ENCODE measurements around the gene AGFG2. TPM values are rescaled to one million over a fixed set of nuclear protein-coding genes. Genes with fewer than 3 reads are reported as not detected.

AGFG2 gene
- total and polyA plus RNA-seq, 7 donors: 17.5 to 33.0 (median 28.8) TPM

DNA sequence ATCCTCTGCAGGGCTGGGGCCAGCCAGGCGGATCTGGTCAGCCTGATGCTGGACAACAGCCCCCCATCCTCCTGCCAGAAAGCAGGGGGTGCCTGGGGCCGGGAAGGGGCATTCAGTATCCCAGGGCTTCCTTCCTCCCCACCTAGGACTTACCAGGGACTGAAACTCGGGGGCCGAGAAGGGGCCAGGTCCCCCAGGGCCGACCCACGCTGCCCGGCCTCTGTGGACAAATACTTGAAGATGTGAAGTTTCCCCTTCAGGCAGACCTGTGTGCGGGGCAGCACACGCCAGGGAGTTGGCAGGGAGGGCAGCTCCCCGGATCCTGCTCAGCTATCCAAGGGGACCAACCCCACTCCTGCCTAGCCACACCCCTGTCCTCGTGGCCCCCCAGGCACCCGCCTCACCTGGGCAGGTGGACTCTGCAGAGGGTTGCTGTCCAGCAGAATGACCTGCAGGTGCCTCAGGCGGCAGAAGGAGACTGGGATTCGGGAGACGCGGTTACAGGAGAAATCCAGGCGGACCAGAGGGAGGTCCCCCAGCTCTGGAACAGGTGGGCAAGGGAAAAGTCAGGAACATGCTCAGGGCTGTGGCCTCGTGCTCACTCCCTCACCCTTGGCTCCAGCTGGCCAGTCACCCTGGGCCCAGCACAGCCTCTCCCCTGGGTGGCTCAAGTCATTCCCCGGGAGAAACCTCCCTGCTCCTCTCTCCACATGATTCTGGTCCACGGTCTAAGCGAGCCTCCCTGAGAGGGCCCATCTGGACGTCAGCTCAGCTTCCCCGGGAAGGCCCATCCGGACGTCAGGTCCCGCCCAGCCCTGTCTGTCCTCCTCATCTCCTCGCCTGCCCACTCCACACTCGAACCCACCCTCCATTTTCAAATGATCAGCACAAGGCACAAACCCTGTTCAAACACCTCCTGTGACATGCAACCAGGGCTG is 39.5 kb downstream of the AGFG2 start:
- intact Hi-C loops (cut with DNase I): no loop called here
- DNase-seq: peak; percentile 58

DNA sequence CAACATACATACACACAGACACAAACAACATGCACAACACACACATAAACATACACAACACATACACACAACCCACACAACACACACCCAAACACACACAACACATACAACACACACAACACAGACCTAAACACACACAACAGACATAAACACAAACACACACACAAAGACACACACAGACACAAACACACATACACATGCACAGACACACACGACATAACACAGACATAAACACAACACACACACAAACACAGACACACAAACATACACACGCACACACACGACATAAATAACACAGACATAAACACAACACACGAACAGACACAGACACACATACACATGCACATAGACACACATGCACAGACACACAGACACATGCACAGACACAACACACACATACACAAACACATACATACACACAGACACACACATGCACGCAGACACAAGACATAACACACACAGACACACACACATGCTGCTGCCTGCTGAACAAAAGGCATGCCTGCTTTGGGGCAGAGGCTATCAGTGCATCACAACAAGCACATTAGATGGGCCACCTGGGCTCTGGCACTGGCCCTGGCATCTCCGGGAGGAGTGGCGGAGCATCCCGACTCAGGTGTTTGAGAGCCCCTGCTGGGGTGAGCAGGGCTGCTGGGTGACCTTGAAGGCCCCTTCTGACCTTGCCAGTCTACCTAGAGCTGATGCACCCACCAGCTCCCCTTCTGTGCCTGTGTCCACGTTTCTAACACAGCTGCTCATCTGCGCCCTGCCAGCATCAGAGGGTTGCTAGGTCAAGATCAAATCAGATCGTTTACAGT is 41.7 kb downstream of the AGFG2 start:
- intact Hi-C loops (cut with DNase I): loop anchor here (10.0 kb wide), 1 partner anchor 274 kb away; the partner anchor contains the start of gene SLC12A9
- Histone ChIP-seq H3K27me3 (no peaks in the 10 kb centered on the region), H3K27ac (no peak overlapping the region), H3K4me3 (no peak overlapping the region), H3K4me1 (peaks cover 0 to 33% (median 28%) of the 10 kb centered on the region in 4 donors), H3K9me3 (no peaks in the 10 kb centered on the region), H3K36me3 (peaks cover 50 to 74% (median 56%) of the 10 kb centered on the region in 4 donors)
- 86 to 90% methylated on average over 11 of the region's 11 CpGs for WGBS, 2 donors
- DNase-seq: no peak
- TF ChIP-seq POLR2AphosphoS5 (IDR thresholded peaks at IDR 0.05) (no peak), POLR2A (IDR thresholded peaks at IDR 0.05) (no peak), EP300 (IDR thresholded peaks at IDR 0.05) (no peak)
- TF ChIP-seq, protein P1, sequence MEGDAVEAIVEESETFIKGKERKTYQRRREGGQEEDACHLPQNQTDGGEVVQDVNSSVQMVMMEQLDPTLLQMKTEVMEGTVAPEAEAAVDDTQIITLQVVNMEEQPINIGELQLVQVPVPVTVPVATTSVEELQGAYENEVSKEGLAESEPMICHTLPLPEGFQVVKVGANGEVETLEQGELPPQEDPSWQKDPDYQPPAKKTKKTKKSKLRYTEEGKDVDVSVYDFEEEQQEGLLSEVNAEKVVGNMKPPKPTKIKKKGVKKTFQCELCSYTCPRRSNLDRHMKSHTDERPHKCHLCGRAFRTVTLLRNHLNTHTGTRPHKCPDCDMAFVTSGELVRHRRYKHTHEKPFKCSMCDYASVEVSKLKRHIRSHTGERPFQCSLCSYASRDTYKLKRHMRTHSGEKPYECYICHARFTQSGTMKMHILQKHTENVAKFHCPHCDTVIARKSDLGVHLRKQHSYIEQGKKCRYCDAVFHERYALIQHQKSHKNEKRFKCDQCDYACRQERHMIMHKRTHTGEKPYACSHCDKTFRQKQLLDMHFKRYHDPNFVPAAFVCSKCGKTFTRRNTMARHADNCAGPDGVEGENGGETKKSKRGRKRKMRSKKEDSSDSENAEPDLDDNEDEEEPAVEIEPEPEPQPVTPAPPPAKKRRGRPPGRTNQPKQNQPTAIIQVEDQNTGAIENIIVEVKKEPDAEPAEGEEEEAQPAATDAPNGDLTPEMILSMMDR (IDR thresholded peaks at IDR 0.05): no peak

More for the DNA sequence above, 39.5 kb downstream of the AGFG2 start:
- Histone ChIP-seq H3K9me3 (no peaks in the 10 kb centered on the region), H3K4me1 (peaks cover 0 to 13% (median 9%) of the 10 kb centered on the region in 4 donors), H3K27me3 (peaks cover 0 to 18% (median 0%) of the 10 kb centered on the region in 3 donors), H3K4me3 (no peak overlapping the region), H3K27ac (no peak overlapping the region), H3K36me3 (peaks cover 51 to 93% (median 73%) of the 10 kb centered on the region in 4 donors)
- TF ChIP-seq POLR2A (IDR thresholded peaks at IDR 0.05): no peak
- TF ChIP-seq, protein P1 (IDR thresholded peaks at IDR 0.05): no peak
- TF ChIP-seq EP300 (IDR thresholded peaks at IDR 0.05): no peak
- TF ChIP-seq POLR2AphosphoS5 (IDR thresholded peaks at IDR 0.05): no peak
- 92 to 94% methylated on average over 28 of the region's 28 CpGs for WGBS, 2 donors

DNA sequence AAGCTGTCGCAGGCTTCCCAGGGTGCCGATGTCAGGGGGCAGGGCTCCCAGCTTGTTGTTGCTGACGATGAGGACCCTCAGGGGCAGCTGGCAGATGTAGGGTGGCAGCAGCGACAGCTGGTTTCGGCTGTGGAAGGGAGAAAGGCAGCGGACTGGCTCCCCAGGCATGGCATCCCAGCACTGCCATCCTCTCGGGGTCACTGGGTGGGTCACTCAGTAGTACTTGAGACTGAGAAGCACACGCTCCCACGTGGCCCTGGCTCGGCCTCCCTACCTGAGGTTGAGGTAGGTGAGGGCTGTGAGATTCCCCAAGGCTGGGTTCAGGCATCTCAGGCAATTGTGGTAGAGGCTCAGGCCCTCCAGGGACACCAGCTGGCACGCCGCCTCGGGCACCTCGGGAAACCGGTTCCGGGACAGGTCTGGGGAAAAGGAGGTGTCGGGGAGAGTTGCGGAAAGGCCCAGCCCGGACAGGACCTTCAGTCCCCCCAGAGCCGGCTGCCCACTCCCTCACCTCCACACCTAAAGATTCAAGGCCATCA is 43.1 kb downstream of the AGFG2 start:
- H3K36me3 ChIP-seq: peaks cover 39 to 59% (median 44%) of the 10 kb centered on the region in 4 donors
- intact Hi-C loops (cut with DNase I): loop anchor here (10.0 kb wide), 1 partner anchor 273 kb away; the partner anchor contains the start of gene SLC12A9
- H3K27ac ChIP-seq: peak overlapping the region in 1 of 4 donors; percentile 89
- no peaks in the 10 kb centered on the region for H3K9me3 ChIP-seq
- TF ChIP-seq, protein P1 (IDR thresholded peaks at IDR 0.05): no peak
- TF ChIP-seq POLR2AphosphoS5 (IDR thresholded peaks at IDR 0.05): no peak
- H3K4me3 ChIP-seq: no peak overlapping the region
- H3K27me3 ChIP-seq: no peaks in the 10 kb centered on the region
- H3K4me1 ChIP-seq: peaks cover 0 to 38% (median 31%) of the 10 kb centered on the region in 4 donors
- DNase-seq: no peak
- WGBS, 2 donors: 67 to 87% methylated on average over 20 of the region's 20 CpGs

DNA sequence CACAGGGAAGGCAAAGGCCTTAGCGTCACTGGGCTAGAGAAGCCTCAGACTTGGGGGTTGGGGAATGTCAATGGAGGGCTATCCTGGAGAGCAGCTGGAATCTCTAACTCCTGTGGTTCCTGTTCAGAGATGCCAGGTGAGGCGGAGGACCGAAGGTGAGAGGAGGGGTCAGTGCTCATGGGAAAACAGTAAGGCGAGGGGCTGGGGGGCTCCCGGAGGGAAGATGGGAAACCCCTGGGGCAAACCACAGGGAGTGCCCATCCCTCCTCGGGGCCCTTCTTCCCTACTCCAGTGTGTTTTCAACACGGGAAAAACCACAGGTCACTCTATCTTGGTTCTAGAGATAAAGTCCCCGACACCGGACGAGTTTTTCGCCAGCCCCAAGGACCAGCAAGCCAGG is 43.6 kb downstream of the AGFG2 start:
- TF ChIP-seq POLR2A (IDR thresholded peaks at IDR 0.05): no peak
- TF ChIP-seq, protein P1 (IDR thresholded peaks at IDR 0.05): no peak
- TF ChIP-seq POLR2AphosphoS5 (IDR thresholded peaks at IDR 0.05): no peak
- no peak for TF ChIP-seq EP300 (IDR thresholded peaks at IDR 0.05)
- Histone ChIP-seq H3K27ac (peak overlapping the region; percentile 89 to 96 (median 92)), H3K4me1 (peaks cover 0 to 43% (median 35%) of the 10 kb centered on the region in 4 donors), H3K9me3 (no peaks in the 10 kb centered on the region), H3K4me3 (peak overlapping the region in 2 of 4 donors; percentile 90 to 98), H3K36me3 (peaks cover 35 to 54% (median 38%) of the 10 kb centered on the region in 4 donors), H3K27me3 (no peaks in the 10 kb centered on the region)
- intact Hi-C loops (cut with DNase I): loop anchor here (10.0 kb wide), 1 partner anchor 272 kb away; the partner anchor contains the start of gene SLC12A9
- DNase-seq: no peak
- WGBS, 2 donors: 74 to 82% methylated on average over 11 of the region's 11 CpGs
